Neural progenitor cell (in vitro differentiated cells): Measurements from ENCODE around the gene CRACR2A. TPM values are rescaled to one million over a fixed set of nuclear protein-coding genes. Genes with fewer than 3 reads are reported as not detected.

Experiments
- DNase-seq: peaks from one replicate; pipeline ENCODE4 v3.0.0-alpha.2; 2016; ENCODE audit warnings: low spot score
- H2AFZ ChIP-seq: fragments of 200-600 bp; sonication (generic); replicated peaks from 2 replicates; pipeline ENCODE4 v1.6.1; 2016; ENCODE audit warnings: antibody characterized with exemption
- H3F3A ChIP-seq: fragments of 200-600 bp; sonication (generic); 2 replicates; pipeline ENCODE4 v1.6.1; 2016; ENCODE audit warnings: antibody characterized with exemption, low read depth
- H3K27ac ChIP-seq: fragments of 200-600 bp; sonication (generic); 2 replicates; pipeline ENCODE4 v1.5.1; 2016; ENCODE audit warnings: mild to moderate bottlenecking
- H3K27me3 ChIP-seq: fragments of 200-600 bp; sonication (generic); 2 replicates; pipeline ENCODE4 v1.6.1; 2016; ENCODE audit warnings: mild to moderate bottlenecking, moderate library complexity
- H3K36me3 ChIP-seq: fragments of 200-600 bp; sonication (generic); 2 replicates; pipeline ENCODE4 v1.5.1; 2016
- H3K4me1 ChIP-seq: fragments of 200-600 bp; sonication (generic); 2 replicates; pipeline ENCODE4 v1.6.1; 2016; ENCODE audit warnings: mixed run types
- H3K4me2 ChIP-seq: fragments of 200-600 bp; sonication (generic); 2 replicates; pipeline ENCODE4 v1.6.1; 2016
- H3K4me3 ChIP-seq: fragments of 200-600 bp; sonication (generic); 2 replicates; pipeline ENCODE4 v1.5.1; 2016
- H3K79me2 ChIP-seq: fragments of 200-600 bp; sonication (generic); 2 replicates; pipeline ENCODE4 v1.6.1; 2016; ENCODE audit warnings: low read depth
- H3K9ac ChIP-seq: fragments of 200-600 bp; sonication (generic); 2 replicates; pipeline ENCODE4 v1.6.1; 2016
- H3K9me3 ChIP-seq: fragments of 200-600 bp; sonication (generic); 2 replicates; pipeline ENCODE4 v1.5.1; 2016; ENCODE audit warnings: low read depth
- H4K20me1 ChIP-seq: fragments of 200-600 bp; sonication (generic); 2 replicates; pipeline ENCODE4 v1.6.1; 2016; ENCODE audit warnings: low read depth
- H3K27ac Mint-ChIP-seq: 3 replicates; pipeline ENCODE4 v1.8.0; 2021; ENCODE audit warnings: mixed read lengths
- H3K27me3 Mint-ChIP-seq: 2 replicates; pipeline ENCODE4 v1.8.0; 2022; ENCODE audit warnings: low read depth, mild to moderate bottlenecking, inconsistent platforms, moderate library complexity, mixed read lengths; ENCODE audit not compliant: insufficient read depth
- H3K36me3 Mint-ChIP-seq: 3 replicates; pipeline ENCODE4 v1.8.0; 2021; ENCODE audit warnings: mixed read lengths
- H3K4me1 Mint-ChIP-seq: 3 replicates; pipeline ENCODE4 v1.8.0; 2021; ENCODE audit warnings: mixed read lengths
- H3K4me3 Mint-ChIP-seq: 3 replicates; pipeline ENCODE4 v1.8.0; 2021; ENCODE audit warnings: mild to moderate bottlenecking, moderate library complexity, mixed read lengths
- H3K9me3 Mint-ChIP-seq: 3 replicates; pipeline ENCODE4 v1.8.0; 2020; ENCODE audit warnings: mixed read lengths
- CTCF ChIP-seq: fragments of 200-600 bp; sonication (generic); IDR thresholded peaks from 2 replicates; pipeline ENCODE4 v1.5.1; 2017; ENCODE audit warnings: antibody characterized with exemption, mild to moderate bottlenecking
- EZH2 ChIP-seq: fragments of 200-600 bp; sonication (generic); IDR thresholded peaks from 2 replicates; pipeline ENCODE4 v1.6.1; 2017; ENCODE audit warnings: antibody characterized with exemption, mild to moderate bottlenecking, moderate library complexity
- EZH2phosphoT487 ChIP-seq: fragments of 200-600 bp; sonication (generic); IDR thresholded peaks from 2 replicates; pipeline ENCODE4 v1.6.1; 2017; ENCODE audit warnings: antibody characterized with exemption
- total RNA-seq: library from RNA; depleted of rRNA; stranded (reverse); fragments of >200 nt; gene quantifications from 2 replicates; pipeline ENCODE4 v1.2.3, GENCODE V29; 2015; ENCODE audit warnings: low replicate concordance

CRACR2A gene
- total RNA-seq, 1 donor from 2014 or later, result 0.06 TPM

- DNase-seq, result no peak
- H3K9ac ChIP-seq, result no peak overlapping the region
Measured at GRCh38 chr12:3661028-3661427, 91.9 kb downstream of the CRACR2A start.

GRCh38 chr12:3658327-3659163 lies 94.4 kb downstream of the CRACR2A start:
- Histone ChIP-seq H3K9me3 (no peaks in the 10 kb centered on the region), H3K4me2 (no peak overlapping the region), H3K4me3 (no peak overlapping the region), H3K36me3 (no peaks in the 10 kb centered on the region), H3K4me1 (peaks cover 13% of the 10 kb centered on the region), H3F3A (peaks cover 18% of the 10 kb centered on the region), H2AFZ (no peak overlapping the region), H3K27ac (no peak overlapping the region), H4K20me1 (no peaks in the 10 kb centered on the region), H3K79me2 (no peaks in the 10 kb centered on the region), H3K9ac (no peak overlapping the region), H3K27me3 (no peaks in the 10 kb centered on the region)
- H3K27me3 Mint-ChIP-seq, result peaks cover 3% of the 10 kb centered on the region
- no peaks in the 10 kb centered on the region for H3K9me3 Mint-ChIP-seq
- DNase-seq, result peak; percentile 76
- TF ChIP-seq EZH2phosphoT487, result no peak
- TF ChIP-seq CTCF, result peak; percentile 75
- no peak for TF ChIP-seq EZH2
- peaks cover 19% of the 10 kb centered on the region for H3K4me1 Mint-ChIP-seq
- no peaks in the 10 kb centered on the region for H3K36me3 Mint-ChIP-seq
- H3K27ac Mint-ChIP-seq, result no peak overlapping the region
- H3K4me3 Mint-ChIP-seq, result no peak overlapping the region

More at GRCh38 chr12:3661028-3661427, 91.9 kb downstream of the CRACR2A start:
- no peaks in the 10 kb centered on the region for H3K36me3 ChIP-seq
- Mint-ChIP-seq H3K4me3 (peak overlapping the region; percentile 10), H3K27me3 (no peaks in the 10 kb centered on the region), H3K4me1 (peaks cover 20% of the 10 kb centered on the region), H3K9me3 (no peaks in the 10 kb centered on the region), H3K27ac (no peak overlapping the region), H3K36me3 (no peaks in the 10 kb centered on the region)
- H4K20me1 ChIP-seq, result no peaks in the 10 kb centered on the region
- H3K4me2 ChIP-seq, result no peak overlapping the region
- H3K27me3 ChIP-seq, result no peaks in the 10 kb centered on the region
- TF ChIP-seq CTCF (no peak), EZH2phosphoT487 (no peak), EZH2 (no peak)
- no peaks in the 10 kb centered on the region for H3K79me2 ChIP-seq
- H3K4me1 ChIP-seq, result peaks cover 13% of the 10 kb centered on the region
- no peak overlapping the region for H3K27ac ChIP-seq
- H3K9me3 ChIP-seq, result no peaks in the 10 kb centered on the region
- no peak overlapping the region for H3K4me3 ChIP-seq
- H2AFZ ChIP-seq, result no peak overlapping the region
- H3F3A ChIP-seq, result peaks cover 18% of the 10 kb centered on the region

GRCh38 chr12:3656946-3657622 lies 95.8 kb downstream of the CRACR2A start:
- H3K27ac ChIP-seq, result no peak overlapping the region
- H3K4me1 ChIP-seq, result peaks cover 5% of the 10 kb centered on the region
- H3K4me2 ChIP-seq, result no peak overlapping the region
- no peak overlapping the region for H2AFZ ChIP-seq
- no peaks in the 10 kb centered on the region for H3K36me3 ChIP-seq
- H3K9me3 ChIP-seq, result no peaks in the 10 kb centered on the region
- H3K9ac ChIP-seq, result no peak overlapping the region
- no peaks in the 10 kb centered on the region for H3K36me3 Mint-ChIP-seq
- TF ChIP-seq EZH2phosphoT487 (no peak), EZH2 (no peak)
- no peak for DNase-seq
- H3K27me3 Mint-ChIP-seq, result peaks cover 3% of the 10 kb centered on the region
- peaks cover 8% of the 10 kb centered on the region for H3K4me1 Mint-ChIP-seq
- H3K4me3 Mint-ChIP-seq, result no peak overlapping the region
- peaks cover 5% of the 10 kb centered on the region for H3F3A ChIP-seq
- H3K27me3 ChIP-seq, result no peaks in the 10 kb centered on the region
- H3K9me3 Mint-ChIP-seq, result no peaks in the 10 kb centered on the region
- H3K4me3 ChIP-seq, result no peak overlapping the region
- no peaks in the 10 kb centered on the region for H3K79me2 ChIP-seq
- H3K27ac Mint-ChIP-seq, result no peak overlapping the region
- no peaks in the 10 kb centered on the region for H4K20me1 ChIP-seq
